Thyroid gland (tissue), 4 donors: ENCODE data around the gene XRCC4. TPM values are rescaled to one million over a fixed set of nuclear protein-coding genes. Genes with fewer than 3 reads are reported as not detected.

Experiments used
- DNase-seq, 2 donors: peaks; one replicate each; pipeline ENCODE4 v3.0.0-alpha.2; 2019
- H3K27ac ChIP-seq, 3 donors: fragments of 200-600 bp; sonication (generic); 1 replicate in 2 of 3; 2 replicates in 1 of 3; pipeline ENCODE4 v1.5.1; 2016 to 2019; ENCODE audit warnings: mild to moderate bottlenecking in 1 of 3, moderate library complexity in 1 of 3
- H3K27me3 ChIP-seq: fragments of 200-600 bp; sonication (generic); one replicate; pipeline ENCODE4 v1.5.1; 2019
- H3K36me3 ChIP-seq, 2 donors: fragments of 200-600 bp; sonication (generic); one replicate each; pipeline ENCODE4 v1.5.1; 2016 to 2019
- H3K4me1 ChIP-seq, 2 donors: fragments of 200-600 bp; sonication (generic); one replicate each; pipeline ENCODE4 v1.5.1; 2017 to 2019
- H3K4me3 ChIP-seq, 3 donors: fragments of 200-600 bp; sonication (generic); replicated peaks in 1 of 3; 1 replicate in 2 of 3; 2 replicates in 1 of 3; pipeline ENCODE4 v1.5.1; 2016; ENCODE audit warnings: mild to moderate bottlenecking in 1 of 3
- H3K9me3 ChIP-seq: fragments of 200-600 bp; sonication (generic); one replicate; pipeline ENCODE4 v1.5.1; 2017
- POLR2A ChIP-seq, 2 donors: fragments of 450-650 bp; IDR thresholded peaks; one replicate each; pipeline ENCODE4 v1.6.1; 2017; ENCODE audit warnings: antibody characterized with exemption in 2 of 2, mild to moderate bottlenecking in 2 of 2, moderate library complexity in 1 of 2
- WGBS, 2 donors: methylation state at CpG; one replicate each; pipeline ENCODE4 v1.1.5; 2017; 5-methylcytosine and 5-hydroxymethylcytosine counted together
- intact Hi-C: fragments of 100-400 bp; cut with DNase I; formaldehyde crosslinking; loops from one replicate; pipeline ENCODE4 v1.15.1; 2023
- total RNA-seq, 4 donors: library from RNA; depleted of rRNA; stranded (reverse); fragments of >200 nt; gene quantifications; one replicate each; pipeline ENCODE4 v1.2.3, GENCODE V29; 2016
- TF ChIP-seq, protein P1 (sequence below), 6 experiments: fragments of 200-600 bp in 3 of 6; fragments of 450-650 bp in 3 of 6; sonication (generic) in 3 of 6; IDR thresholded peaks; one replicate each; pipeline ENCODE4 v1.5.1; 2016 to 2019; ENCODE audit warnings: antibody characterized with exemption in 6 of 6, mild to moderate bottlenecking in 2 of 6, inconsistent platforms in 1 of 6, moderate library complexity in 1 of 6

The XRCC4 gene
- total RNA-seq, 4 donors from 2014 or later, result 6.7 to 11.6 (median 9.1) TPM

DNA sequence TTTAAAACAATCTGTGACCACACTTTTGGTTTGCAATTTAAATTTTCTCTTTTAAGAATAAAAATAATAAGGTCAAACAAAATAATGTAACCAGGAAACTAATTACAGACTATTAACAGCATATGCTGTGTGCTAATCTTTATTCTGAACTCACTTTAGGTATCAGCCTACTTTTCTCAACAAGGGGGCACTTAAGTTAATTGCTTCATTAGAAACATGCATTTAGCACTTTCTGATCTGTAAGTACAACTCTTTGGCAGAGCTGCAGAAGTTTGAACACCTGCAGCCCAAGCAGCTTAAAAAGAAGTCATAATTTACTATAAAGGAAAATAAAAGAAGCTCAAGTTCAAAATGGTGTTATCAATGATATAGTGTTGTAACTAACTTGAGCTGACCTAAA is 21.7 kb downstream of the XRCC4 start:
- H3K9me3 ChIP-seq, result no peaks in the 10 kb centered on the region
- H3K4me3 ChIP-seq, result no peak overlapping the region
- no peak for TF ChIP-seq POLR2A (IDR thresholded peaks at IDR 0.05)
- TF ChIP-seq, protein P1, sequence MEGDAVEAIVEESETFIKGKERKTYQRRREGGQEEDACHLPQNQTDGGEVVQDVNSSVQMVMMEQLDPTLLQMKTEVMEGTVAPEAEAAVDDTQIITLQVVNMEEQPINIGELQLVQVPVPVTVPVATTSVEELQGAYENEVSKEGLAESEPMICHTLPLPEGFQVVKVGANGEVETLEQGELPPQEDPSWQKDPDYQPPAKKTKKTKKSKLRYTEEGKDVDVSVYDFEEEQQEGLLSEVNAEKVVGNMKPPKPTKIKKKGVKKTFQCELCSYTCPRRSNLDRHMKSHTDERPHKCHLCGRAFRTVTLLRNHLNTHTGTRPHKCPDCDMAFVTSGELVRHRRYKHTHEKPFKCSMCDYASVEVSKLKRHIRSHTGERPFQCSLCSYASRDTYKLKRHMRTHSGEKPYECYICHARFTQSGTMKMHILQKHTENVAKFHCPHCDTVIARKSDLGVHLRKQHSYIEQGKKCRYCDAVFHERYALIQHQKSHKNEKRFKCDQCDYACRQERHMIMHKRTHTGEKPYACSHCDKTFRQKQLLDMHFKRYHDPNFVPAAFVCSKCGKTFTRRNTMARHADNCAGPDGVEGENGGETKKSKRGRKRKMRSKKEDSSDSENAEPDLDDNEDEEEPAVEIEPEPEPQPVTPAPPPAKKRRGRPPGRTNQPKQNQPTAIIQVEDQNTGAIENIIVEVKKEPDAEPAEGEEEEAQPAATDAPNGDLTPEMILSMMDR (IDR thresholded peaks at IDR 0.05), result no peak
- no peak overlapping the region for H3K27ac ChIP-seq
- no peaks in the 10 kb centered on the region for H3K4me1 ChIP-seq
- DNase-seq, result no peak
- H3K27me3 ChIP-seq, result no peaks in the 10 kb centered on the region
- intact Hi-C loops, result no loop called here
- H3K36me3 ChIP-seq, result no peaks in the 10 kb centered on the region

GRCh38 chr5:83099445-83099844 is 22.1 kb downstream of the XRCC4 start:
- intact Hi-C loops, result no loop called here
- no peak for DNase-seq
- H3K4me1 ChIP-seq, result no peaks in the 10 kb centered on the region
- H3K27me3 ChIP-seq, result no peaks in the 10 kb centered on the region
- no peaks in the 10 kb centered on the region for H3K9me3 ChIP-seq
- whole genome bisulfite sequencing, 2 donors, result 56 to 61% methylated on average over 1 of the region's 1 CpG
- TF ChIP-seq, protein P1 (IDR thresholded peaks at IDR 0.05), result no peak
- TF ChIP-seq POLR2A (IDR thresholded peaks at IDR 0.05), result no peak
- no peak overlapping the region for H3K27ac ChIP-seq
- H3K4me3 ChIP-seq, result no peak overlapping the region
- H3K36me3 ChIP-seq, result no peaks in the 10 kb centered on the region

DNA sequence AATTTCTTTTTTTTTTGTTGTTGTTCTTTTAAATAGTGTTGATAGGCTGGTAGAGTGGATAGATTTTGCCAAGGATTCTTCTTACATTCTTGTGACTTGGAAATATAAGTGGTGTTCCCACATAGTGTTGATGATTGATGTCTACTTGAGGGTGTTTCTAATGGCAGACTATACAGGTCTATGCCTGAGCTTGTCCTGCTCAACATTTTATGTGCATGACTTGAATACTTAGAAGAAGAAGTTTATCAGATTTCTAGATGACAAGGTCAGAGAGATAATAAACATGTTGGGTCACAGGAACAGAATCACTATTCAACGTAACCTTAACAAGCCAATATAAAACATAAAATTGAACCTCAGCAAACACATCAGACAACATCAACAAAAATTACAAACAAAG is 24.2 kb downstream of the XRCC4 start:
- intact Hi-C loops, result no loop called here
- no peak for DNase-seq
- WGBS, 2 donors, result 93 to 96% methylated on average over 1 of the region's 1 CpG
- Histone ChIP-seq H3K9me3 (no peaks in the 10 kb centered on the region), H3K27me3 (no peaks in the 10 kb centered on the region), H3K4me1 (no peaks in the 10 kb centered on the region), H3K4me3 (no peak overlapping the region), H3K27ac (no peak overlapping the region), H3K36me3 (no peaks in the 10 kb centered on the region)
- TF ChIP-seq, protein P1 (IDR thresholded peaks at IDR 0.05), result no peak
- TF ChIP-seq POLR2A (IDR thresholded peaks at IDR 0.05), result no peak

DNA sequence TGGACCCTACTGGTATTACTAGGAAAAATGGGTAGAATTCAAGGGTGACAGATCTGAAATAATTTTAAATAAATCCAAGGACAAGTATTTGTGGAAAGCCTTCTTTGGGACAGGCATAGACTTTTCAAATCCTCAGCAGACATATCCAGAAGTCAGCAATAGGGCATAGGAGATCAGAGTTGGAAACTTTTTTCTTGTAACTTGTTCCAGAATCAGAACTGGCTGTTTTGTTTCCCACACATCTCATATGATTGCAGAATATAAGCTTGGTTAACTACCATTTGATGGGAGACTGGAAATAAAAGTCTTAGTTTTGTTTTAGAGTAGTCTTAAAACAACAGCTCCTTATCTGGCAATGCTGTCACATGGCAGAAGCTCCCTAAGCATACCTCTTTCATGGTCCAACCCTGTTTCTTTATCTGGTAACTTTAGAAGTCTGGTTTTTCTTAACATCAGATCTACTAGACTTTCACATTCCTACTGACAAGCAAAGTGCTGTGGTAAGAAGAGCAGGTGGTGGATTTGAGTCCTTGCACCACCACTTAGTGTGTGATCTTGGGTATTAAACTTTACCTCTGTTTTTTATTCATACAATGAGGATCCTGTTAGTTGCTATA is 25.1 kb downstream of the XRCC4 start:
- TF ChIP-seq, protein P1 (IDR thresholded peaks at IDR 0.05), result no peak
- no peak for TF ChIP-seq POLR2A (IDR thresholded peaks at IDR 0.05)
- Histone ChIP-seq H3K4me1 (no peaks in the 10 kb centered on the region), H3K36me3 (no peaks in the 10 kb centered on the region), H3K27me3 (no peaks in the 10 kb centered on the region), H3K27ac (no peak overlapping the region), H3K9me3 (no peaks in the 10 kb centered on the region), H3K4me3 (no peak overlapping the region)
- no peak for DNase-seq
- intact Hi-C loops, result no loop called here

DNA sequence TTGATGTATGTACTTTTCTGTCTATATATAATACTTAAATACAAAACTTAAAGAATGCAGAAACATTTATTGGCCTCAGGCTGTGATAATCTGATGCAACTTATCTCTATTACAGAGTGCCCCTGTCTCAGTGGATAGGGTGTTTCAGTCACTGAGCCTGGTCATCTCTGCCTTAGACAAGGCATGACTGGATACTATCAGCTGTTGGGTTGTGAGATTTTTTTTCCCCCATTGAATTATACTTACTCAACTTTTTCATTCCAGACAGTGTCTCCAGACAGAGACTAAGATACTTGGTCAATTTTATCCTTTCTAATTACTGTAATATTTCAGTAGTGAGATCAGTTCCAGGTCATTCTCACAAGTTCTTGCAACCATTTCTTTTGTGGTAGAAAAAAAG is 26.7 kb downstream of the XRCC4 start:
- Histone ChIP-seq H3K9me3 (no peaks in the 10 kb centered on the region), H3K4me3 (no peak overlapping the region), H3K4me1 (no peaks in the 10 kb centered on the region), H3K27ac (no peak overlapping the region), H3K27me3 (no peaks in the 10 kb centered on the region), H3K36me3 (no peaks in the 10 kb centered on the region)
- intact Hi-C loops, result no loop called here
- no peak for DNase-seq
- TF ChIP-seq, protein P1 (IDR thresholded peaks at IDR 0.05), result no peak
- TF ChIP-seq POLR2A (IDR thresholded peaks at IDR 0.05), result no peak
